Measurements from ENCODE around the gene TRABD2B.

DNA sequence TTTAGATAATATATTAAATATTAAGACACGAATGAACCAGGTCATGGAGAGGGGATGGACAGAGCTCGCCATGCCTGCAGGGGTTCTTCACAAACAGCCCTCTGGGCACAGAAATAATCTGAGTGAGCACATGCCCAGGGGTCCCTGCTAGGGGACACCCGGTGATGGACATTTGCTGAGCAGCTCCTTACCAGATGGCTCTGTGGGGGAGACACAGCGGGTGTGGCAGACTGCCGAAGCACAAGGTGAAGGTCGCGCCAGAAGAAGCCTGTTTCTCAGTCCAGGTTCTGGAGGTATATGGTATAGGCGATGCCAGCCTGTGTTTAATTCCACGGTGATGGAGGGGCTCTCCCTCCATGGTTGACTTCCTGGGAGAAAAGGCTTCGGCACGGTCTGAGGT lies 9.6 kb downstream of the TRABD2B start:
- TF ChIP-seq CTCF (IDR thresholded peaks at IDR 0.05): no peak
- TF ChIP-seq POLR2A (IDR thresholded peaks at IDR 0.05): no peak

All from lower leg skin (tissue), 3 donors.